GM18499 (cell line): ENCODE data around the gene SZT2.
"Not testable (repeated sequence)": the region's sequence is repeated elsewhere in the genome, so short reads cannot be mapped to it uniquely, and the experiment has no call there.

Experiments
- ATAC-seq: cut with Tn5 transposase; IDR thresholded peaks from one replicate; pipeline ENCODE4 v1.9.1; 2021; ENCODE audit warnings: moderate number of reproducible peaks; ENCODE audit not compliant: insufficient read depth, unreplicated experiment

SZT2 gene

DNA sequence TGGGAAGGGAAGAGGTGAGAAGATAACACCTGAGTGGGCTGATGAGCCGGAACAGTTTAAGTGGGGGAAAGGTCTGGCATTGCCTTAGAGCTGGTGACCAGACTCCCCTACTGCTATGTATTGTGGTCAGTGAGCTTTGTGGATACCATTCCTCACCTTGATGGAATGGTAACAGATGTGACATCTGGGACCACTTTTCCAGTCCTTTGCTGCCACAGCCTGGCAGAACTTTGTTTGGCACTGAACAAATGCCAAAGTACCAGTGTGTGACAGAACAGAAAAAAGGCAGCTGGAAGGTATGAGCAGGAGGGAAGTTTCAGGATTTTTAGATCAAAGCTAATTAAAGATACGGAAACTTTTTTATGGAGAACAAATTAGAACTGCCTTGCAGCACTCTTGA lies 6.2 kb upstream of the SZT2 start:
- no peak for ATAC-seq

DNA sequence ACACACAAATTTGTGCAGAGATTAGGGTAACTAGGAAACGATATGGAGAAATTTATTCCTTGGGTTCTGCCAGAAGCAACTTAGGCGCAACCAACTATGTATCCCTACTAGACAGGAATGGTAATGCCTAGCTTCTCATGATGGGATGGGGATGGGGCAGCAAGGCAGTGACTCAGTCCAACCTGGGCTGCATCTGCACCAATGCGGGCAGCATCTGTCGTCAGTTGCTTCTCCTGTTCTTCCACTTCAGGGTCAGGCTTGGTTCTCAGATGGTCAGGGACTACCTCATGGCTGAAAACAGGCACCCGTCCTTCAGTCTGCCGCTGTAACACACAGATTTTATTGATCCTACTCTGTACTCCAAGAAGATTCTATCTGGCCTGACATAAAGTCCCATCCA lies 3.0 kb upstream of the SZT2 start:
- ATAC-seq = no peak

DNA sequence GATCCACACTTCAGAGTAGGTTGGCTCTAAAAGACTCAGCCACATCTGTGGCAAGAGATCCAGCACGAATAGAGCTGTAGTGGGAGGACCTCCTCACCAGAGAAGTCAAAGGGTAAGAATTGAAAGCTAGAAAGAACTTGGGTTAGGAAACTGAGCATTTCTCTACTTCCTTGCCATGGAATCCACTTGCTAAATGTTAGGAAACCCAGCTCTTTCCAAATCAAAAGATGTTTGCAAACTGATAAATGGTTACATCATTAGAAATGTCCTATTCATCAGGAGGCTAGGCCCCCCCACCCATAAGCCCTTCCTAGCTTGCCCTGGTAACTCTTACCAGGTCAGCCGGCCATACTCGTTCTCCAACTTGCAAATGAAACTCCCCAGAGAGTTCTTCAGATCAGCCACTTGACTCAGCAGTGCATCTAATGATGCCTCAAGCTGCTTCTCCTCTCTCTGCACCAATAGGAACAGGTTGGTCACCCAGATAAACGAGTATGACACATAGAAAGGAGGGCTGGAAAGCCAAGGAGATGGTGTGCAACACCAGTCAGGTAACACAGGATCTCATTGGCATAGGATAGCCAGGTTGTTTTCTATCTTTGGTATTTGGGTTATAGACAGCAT lies 1.6 kb upstream of the SZT2 start:
- ATAC-seq = no peak

DNA sequence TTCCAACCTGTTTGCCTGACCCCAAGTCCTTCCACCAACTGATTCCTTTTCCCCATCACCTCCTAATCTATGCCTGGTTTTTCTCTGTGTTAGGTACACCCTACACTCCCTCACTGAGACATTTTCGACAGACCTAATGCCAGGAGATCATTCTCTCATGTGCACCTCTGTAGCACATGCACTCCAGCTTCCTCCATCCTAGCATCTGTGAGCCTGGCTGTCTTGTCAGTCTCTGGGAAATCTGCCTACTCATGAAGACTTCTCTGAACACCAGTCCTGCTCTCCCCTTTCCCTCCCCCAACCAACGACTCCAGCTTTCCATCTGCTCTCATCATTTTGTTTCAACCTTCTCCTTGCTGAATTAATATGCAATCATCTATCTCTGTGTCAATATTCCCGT lies 1.1 kb upstream of the SZT2 start:
- no peak for ATAC-seq

DNA sequence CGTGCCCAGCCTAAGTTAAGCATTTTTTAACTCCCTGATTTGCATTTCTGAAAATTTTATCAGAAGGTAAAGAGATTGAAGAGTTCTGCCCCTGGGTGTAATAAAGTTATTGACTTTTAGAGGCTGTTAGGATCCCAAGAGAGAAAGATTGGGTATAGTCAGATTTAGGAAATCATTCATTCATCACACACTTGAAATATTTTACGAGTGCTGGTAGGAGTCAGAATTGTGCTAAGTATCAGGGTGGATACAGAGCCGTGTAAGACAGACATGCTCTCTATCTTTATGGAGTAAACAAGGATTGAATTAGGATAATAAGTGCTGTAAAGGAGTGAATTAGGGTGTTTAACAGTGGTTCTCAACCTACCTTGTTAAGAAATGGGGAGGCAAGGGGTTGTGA lies 3.0 kb downstream of the SZT2 start:
- no peak for ATAC-seq

DNA sequence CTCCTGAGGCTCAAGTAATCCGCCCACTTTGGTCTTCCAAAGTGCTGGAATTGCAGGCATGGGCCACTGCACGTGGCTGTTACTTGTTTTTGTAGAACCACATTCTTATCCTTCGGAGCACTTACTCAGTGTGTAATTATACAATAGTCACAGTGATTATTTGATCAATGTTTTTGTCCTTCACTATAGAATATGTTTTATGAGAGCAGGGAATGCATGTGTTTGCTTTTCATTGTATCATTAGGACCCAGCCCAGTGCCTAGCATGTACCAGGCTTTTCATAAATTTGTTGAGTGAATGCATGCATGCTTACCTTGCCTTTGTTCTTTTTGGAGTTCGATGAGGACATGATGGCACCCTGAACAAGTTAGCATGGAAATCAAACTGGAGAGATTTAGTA lies 5.8 kb downstream of the SZT2 start:
- no peak for ATAC-seq

DNA sequence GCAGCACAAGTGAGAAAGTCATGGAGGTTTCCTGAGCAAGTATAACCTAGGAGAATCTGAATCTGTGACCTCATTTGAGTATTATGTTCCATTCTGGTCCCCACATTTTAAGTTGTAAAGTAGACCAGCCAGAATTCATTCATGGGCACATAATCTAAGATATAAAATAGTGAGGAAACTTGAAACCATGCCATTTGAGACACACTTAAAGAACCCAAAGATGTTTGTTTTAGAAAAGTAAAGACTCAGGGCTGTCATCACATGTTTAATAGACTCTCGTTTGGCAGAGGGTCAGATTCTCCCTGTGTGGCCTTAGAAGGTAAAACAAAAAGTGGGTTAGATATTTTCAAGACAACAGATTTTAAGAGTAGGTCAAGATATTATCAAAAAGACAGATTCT lies 6.4 kb downstream of the SZT2 start:
- no peak for ATAC-seq

DNA sequence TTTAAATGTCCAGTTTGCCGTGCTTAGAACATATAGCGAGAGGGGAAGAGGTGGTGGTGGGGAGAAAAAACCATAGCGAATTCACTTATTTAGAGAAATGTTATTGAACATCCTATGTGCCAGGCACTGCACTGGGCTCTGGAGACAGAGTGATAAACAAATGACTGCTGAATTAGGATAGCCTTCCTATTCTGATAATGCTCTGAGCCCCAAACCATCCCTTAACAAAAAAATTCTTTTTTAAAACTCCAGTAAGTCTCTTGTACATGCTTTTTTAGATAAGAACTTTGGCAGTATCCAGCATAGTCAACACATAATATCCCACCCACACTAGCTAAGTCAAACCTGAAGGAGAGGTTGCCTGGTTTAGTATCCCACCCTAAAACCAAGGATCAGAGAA lies 8.5 kb downstream of the SZT2 start:
- no peak for ATAC-seq

DNA sequence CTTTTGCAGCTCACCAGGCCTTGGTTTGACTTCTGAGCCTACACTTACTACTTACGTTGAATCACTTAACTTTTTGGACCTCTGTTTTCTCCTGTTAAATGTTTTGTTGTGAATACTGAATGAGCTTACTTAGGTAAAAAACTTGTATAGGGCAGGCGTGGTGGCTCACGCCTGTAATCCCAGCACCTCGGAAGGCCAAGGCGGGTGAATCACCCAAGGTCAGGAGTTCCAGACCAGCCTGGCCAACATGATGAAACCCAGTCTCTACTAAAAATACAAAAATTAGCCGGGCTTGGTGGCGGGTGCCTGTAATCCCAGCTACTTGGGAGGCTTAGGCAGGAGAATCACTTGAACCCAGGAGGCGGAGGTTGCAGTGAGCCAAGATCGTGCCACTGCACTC lies 10.7 kb downstream of the SZT2 start:
- ATAC-seq = not testable (repeated sequence)

DNA sequence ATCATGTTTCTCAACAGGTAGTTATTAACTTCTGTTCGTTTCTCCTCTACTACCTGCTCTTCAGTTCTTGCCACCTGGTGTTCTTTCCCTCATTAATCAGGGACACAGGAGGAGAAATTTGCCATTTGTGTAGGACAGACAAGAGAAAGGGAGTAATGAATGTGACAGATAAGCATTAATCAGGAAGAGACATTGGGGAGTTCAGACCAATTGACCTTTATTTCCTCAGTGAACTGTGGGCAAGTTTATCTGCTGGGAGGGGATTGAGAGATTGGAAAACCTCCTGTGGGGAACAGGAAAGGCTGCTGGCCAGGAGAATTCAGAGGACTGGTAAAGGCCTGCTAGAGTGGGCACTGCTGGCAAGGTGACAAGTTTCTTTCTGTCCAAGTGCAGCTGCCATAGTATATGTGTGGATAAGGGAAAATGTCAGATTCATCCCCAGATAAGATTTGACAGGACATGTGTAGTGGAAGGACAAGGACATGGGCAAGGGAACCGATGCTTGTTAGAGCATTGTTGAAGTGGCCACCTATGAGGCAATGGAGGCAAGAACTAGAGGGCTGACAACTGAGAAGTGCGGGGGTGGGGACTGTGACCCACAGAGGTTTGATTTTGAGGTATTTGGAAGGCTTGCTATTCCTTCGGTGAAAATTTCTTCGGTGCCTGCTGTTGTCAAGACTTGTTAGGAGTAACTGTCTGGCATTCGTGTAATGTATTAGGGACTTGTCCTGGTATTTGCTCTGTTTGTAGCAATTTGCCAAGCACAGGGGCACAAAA lies 12.6 kb downstream of the SZT2 start:
- ATAC-seq = no peak

DNA sequence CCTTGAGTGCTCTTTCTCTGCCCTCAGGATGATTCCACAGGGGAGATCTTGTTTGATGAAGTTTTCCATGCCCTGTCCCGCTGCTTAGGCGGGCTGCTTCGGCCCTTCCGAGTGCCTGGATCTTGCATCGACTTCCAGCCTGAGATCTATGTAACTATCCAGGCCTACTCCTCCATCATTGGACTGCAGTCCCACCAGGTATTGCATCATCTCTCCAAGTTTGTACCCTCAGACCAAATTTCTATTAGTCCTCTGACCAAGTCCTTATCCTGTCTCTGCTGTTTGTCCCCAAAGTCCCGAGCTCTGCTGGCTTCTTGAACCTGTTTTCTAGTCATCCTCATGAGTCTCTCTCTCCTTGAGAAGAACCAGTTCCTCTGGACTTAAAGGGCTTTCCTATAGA lies 14.7 kb downstream of the SZT2 start:
- no peak for ATAC-seq

DNA sequence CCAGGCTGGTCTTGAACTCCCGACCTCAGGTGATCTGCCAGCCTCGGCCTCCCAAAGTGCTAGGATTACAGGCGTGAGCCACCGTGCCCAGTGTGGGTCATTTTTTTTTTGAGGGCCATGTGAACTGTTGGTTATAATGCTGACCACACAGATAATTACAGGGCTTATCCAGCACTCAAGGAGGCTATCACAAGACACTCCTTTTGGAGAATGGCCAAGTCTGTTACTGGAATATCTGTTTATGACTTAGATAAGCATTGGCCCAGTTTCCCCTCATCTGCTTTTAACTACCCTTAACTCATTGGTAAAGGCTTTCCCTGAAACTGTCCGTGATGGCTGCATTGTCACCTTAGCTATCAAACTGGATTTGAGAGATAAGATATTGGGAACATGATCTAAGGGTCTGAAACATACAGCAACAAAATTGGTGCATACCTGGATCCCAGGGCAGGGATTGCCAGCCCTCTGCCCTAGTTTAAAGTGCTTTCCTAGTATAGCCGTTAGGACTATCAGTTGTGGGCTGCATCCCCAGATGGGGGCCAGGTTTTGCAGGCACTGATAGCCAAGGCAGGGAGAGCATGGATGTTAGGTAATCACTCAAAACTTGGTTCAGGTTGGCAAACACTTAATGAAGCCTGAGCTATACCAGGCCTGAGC lies 15.6 kb downstream of the SZT2 start:
- no peak for ATAC-seq

DNA sequence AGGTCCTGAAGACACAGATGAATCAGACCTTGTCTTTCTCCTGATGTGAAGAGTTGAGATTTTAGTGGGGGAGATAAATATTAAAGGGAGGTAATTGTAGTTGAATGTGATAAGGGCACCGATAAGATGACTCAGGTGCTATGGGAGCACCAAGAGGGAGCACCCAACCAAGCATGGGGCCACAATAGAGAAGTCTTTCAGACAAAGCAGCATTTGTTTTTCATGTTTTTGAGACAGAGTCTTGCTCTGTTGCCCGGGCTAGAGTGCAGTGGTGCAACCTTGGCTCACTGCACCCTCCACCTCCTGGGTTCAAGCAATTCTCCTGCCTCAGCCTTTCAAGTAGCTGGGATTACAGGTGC lies 16.2 kb downstream of the SZT2 start:
- ATAC-seq = no peak

DNA sequence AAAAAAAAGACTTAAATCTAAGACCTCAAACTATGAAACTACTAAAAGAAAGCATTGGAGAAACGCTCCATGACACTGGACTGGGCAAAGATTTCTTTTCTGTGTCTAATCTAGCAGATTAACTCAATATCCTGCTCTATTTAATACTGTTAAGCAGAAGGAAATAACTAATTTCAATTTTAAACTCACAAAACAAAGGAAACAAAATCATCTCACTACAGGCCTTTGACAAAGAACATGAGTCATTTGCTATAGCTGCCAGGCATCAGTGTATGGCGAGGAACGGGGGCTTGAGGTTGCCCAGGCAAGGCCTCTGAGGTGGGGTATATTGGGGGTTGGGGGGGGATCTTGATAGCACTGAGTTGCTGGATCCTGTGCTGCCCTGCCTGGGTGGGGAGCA lies 20.9 kb downstream of the SZT2 start:
- ATAC-seq = no peak

DNA sequence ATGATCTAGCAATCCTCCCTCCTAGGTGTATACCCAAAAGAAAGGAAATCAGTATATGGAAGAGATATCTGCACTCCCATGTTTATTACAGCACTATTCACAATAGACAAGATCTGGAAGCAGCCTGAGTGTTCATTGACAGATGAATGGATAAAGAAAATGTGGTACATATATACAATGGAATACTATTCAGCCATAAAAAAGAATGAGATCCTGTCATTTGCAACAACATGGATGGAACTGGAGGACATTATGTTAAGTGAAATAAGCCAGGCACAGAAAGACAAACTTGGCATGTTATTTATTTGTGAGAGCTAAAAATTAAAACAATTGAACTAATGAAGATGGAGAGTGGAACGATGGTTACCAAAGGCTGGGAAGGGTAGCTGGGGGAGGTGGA lies 23.7 kb downstream of the SZT2 start:
- not testable (repeated sequence) for ATAC-seq

DNA sequence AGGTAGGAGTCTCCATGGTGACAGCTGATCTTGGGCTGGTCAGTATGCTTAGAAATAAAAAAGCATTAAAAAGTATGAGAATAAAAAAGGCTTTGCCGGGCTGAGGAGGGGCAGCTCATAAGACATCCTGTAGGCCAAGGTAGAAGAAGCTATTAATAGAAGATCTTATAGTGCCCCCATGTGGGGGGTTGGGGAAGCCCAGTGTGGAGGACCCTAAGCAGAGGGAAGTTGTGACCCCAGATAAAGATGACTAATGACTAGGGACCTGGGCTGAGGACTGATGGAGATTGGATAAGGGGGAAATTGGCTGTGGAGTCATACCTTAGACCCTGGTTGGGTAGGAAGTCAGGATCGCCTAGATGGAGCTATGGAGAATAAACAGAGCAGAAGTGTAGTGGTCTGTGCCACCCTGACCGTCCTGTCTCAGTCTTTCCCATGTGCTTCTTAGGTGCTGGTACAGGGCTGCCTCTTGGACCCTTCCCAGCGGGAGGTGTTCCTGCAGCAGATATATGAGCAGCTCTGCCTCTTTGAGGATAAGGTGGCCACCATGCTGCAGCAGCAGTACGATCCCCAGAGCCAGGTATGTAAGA lies 25.0 kb downstream of the SZT2 start:
- ATAC-seq = no peak

DNA sequence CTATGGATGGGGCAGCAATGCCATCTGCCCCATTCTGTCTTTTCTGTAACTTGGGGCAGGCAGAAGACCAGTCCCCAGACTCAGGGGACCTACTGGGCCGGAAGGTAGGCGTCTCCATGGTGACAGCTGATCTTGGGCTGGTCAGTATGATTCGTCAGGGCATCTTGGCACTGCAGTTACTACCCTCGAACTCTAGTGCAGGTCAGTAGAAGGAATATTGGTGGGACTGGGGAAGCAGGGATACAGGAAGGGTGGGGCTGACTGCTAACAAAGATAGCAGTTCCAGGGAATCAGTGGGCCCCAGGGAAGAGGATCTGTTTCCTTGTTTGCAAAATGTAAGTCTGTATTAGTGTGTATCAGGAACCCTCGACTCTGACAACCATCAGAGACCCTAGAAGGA lies 26.2 kb downstream of the SZT2 start:
- no peak for ATAC-seq

DNA sequence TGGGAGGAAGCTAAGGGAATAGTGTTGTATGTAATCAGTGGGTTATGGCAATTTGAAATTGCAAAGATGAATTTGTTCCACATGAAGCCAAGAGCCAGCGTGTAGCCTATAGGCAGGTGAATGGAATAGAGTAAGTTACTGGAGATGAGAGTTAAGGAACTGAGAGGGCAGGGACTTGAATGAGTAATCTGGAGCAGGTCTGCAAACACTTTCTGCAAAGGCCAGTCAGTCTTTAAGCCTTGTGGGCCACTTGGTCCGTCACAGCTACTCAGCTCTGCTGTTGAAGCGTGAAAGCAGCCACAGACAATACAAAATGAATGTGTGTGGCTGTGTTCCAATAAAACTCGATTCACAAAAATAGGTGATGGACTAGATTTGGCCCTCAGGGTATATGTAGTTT lies 29.2 kb downstream of the SZT2 start:
- ATAC-seq = no peak

DNA sequence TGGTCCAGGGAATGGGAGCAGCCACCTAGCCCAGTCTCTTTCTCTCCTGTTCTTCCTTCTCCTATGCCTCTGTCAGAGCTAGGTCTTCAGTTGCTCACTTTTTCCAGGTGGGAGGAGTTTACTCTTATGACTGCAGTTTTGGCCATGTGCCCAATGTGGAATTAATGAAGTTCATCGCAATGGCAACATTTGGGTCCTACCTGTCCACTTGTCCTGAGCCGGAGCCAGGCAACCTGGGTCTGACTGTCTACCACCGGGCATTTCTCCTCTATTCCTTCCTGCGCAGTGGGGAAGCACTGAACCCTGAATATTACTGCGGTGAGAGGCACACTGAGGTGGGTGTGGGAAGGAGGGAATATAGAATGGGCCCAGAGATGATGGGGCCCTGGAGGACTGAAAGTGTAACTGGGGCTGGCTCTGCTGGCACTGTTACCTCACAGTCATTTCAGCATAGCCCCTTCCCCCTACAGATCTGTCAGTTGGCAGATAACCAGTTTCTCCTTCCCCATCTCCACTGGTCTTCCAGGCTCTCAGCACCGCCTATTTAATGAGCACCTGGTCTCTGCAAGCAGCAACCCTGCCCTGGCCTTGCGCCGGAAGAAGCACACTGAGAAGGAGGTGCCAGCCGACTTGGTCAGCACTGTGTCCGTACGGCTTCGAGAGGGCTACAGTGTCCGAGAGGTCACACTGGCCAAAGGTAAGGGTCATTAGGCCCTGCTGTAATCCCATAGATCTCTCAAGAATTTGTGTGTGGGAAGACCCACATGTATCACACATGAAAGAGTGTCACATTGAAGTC lies 30.1 kb downstream of the SZT2 start:
- ATAC-seq = no peak

DNA sequence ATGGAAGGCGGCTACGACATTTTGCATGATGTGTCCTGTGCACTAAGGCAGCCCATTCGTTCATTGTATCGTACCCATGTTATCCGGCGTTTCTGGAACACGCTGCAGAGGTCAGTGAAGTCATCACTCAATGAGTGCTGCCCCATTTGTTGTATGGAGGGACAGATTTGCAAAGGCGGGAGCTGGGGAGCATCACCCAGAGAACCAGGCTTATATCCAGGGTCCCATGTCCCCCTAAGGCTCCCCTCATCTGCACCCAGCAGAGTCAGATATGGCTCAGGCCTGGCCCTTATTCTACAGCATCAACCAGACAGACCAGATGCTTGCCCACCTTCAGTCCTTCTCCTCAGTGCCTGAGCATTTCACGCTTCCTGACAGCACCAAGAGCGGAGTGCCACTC lies 31.2 kb downstream of the SZT2 start:
- no peak for ATAC-seq

DNA sequence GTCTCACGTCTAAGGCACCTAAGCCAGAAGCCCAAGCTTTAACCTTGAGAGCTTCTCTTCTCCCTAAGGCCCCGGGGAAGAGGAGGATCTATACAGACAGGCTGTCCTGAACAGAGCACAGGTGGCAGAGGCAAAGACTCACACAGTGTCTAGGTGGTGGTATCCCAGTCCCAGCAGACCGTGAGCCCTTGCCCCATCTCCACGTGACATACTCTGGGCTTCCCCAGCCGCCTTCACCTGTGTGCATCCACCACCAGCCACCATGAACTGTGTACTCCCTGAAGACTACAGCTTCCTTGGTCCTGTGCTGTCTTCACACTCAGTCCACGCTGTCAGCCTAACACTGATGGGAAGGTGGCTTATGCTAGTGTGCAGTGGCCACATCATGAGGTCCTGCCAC lies 31.7 kb downstream of the SZT2 start:
- ATAC-seq = no peak
